ENCODE data around the gene MXD1.
"Not testable (repeated sequence)": the region's sequence is repeated elsewhere in the genome, so short reads cannot be mapped to it uniquely, and the experiment has no call there.

The MXD1 gene

DNA sequence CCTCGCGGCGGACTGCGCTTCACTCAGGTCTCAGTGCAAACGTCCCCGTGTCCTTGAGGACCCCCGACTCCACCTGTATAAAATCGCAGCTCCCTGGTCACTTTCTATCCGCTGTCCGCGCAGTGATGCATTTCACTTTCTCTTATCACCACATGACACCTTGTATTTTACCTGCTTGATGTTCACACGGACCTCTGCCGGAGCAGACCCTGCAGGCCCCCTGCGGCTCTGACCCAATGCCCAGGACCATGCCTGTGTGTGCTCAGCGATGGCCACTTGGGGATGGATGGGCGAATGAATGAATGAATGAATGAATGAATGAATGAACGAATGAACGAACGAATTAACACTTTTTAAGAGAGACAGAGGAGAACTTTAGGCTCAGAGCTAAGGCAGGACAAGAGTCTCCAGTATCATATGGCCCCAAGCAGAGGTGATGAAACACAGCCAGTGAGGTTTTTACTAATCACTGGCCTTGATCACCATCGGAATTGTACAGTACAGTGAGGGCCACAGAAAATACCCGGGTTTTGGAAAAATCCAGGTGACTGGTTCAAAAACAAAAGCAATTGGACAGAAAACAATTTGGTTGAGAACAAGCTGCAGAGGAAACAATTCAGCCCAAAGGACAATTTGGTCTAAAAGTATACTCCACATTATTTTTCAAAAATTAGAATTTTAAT lies 34.2 kb downstream of the MXD1 start:
- Histone ChIP-seq H3K27me3 (peaks cover 0 to 13% of the 10 kb centered on the region in 2 donors), H3K9me3 (no peaks in the 10 kb centered on the region), H3K27ac (no peak overlapping the region), H3K36me3 (no peaks in the 10 kb centered on the region), H3K4me1 (peaks cover 0 to 5% (median 2%) of the 10 kb centered on the region in 4 donors), H3K4me3 (no peak overlapping the region)
- TF ChIP-seq, protein P1, sequence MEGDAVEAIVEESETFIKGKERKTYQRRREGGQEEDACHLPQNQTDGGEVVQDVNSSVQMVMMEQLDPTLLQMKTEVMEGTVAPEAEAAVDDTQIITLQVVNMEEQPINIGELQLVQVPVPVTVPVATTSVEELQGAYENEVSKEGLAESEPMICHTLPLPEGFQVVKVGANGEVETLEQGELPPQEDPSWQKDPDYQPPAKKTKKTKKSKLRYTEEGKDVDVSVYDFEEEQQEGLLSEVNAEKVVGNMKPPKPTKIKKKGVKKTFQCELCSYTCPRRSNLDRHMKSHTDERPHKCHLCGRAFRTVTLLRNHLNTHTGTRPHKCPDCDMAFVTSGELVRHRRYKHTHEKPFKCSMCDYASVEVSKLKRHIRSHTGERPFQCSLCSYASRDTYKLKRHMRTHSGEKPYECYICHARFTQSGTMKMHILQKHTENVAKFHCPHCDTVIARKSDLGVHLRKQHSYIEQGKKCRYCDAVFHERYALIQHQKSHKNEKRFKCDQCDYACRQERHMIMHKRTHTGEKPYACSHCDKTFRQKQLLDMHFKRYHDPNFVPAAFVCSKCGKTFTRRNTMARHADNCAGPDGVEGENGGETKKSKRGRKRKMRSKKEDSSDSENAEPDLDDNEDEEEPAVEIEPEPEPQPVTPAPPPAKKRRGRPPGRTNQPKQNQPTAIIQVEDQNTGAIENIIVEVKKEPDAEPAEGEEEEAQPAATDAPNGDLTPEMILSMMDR (IDR thresholded peaks at IDR 0.05) = no peak
- no peak for DNase-seq
- intact Hi-C loops (cut with DNase I; ENCODE audit: low total_unique reads) = no loop called here

GRCh38 chr2:69950241-69950640 lies 35.3 kb downstream of the MXD1 start:
- Histone ChIP-seq H3K36me3 (no peaks in the 10 kb centered on the region), H3K4me3 (no peak overlapping the region)
- TF ChIP-seq, protein P1 (IDR thresholded peaks at IDR 0.05) = no peak

GRCh38 chr2:69950671-69951070 lies 35.8 kb downstream of the MXD1 start:
- H3K36me3 ChIP-seq; H3K27ac ChIP-seq; intact Hi-C loops (cut with DNase I; ENCODE audit: low total_unique reads); H3K4me3 ChIP-seq; H3K9me3 ChIP-seq; DNase-seq; H3K4me1 ChIP-seq: not testable (repeated sequence)
- peaks cover 0 to 13% of the 10 kb centered on the region in 2 donors for H3K27me3 ChIP-seq

More at GRCh38 chr2:69950241-69950640, 35.3 kb downstream of the MXD1 start:
- Histone ChIP-seq H3K9me3 (no peaks in the 10 kb centered on the region), H3K27me3 (peaks cover 0 to 13% of the 10 kb centered on the region in 2 donors), H3K27ac (no peak overlapping the region), H3K4me1 (peaks cover 0 to 5% (median 2%) of the 10 kb centered on the region in 4 donors)
- intact Hi-C loops (cut with DNase I; ENCODE audit: low total_unique reads) = no loop called here
- DNase-seq = no peak

- no peak for DNase-seq
- TF ChIP-seq, protein P1 (IDR thresholded peaks at IDR 0.05) = no peak
- intact Hi-C loops (cut with DNase I; ENCODE audit: low total_unique reads) = no loop called here
- peaks cover 0 to 5% (median 2%) of the 10 kb centered on the region in 4 donors for H3K4me1 ChIP-seq
- H3K9me3 ChIP-seq = no peaks in the 10 kb centered on the region
- H3K27me3 ChIP-seq = peaks cover 0 to 13% of the 10 kb centered on the region in 2 donors
- no peak overlapping the region for H3K4me3 ChIP-seq
- no peaks in the 10 kb centered on the region for H3K36me3 ChIP-seq
- H3K27ac ChIP-seq = no peak overlapping the region
Measured at GRCh38 chr2:69952336-69953115, 37.6 kb downstream of the MXD1 start.

GRCh38 chr2:69954084-69954483 lies 39.2 kb downstream of the MXD1 start:
- no peak overlapping the region for H3K4me3 ChIP-seq
- peaks cover 0 to 5% of the 10 kb centered on the region in 2 donors for H3K27me3 ChIP-seq
- intact Hi-C loops (cut with DNase I; ENCODE audit: low total_unique reads) = no loop called here
- no peak for DNase-seq
- H3K4me1 ChIP-seq = no peaks in the 10 kb centered on the region
- H3K36me3 ChIP-seq = no peaks in the 10 kb centered on the region
- TF ChIP-seq, protein P1 (IDR thresholded peaks at IDR 0.05) = no peak
- no peak overlapping the region for H3K27ac ChIP-seq
- H3K9me3 ChIP-seq = no peaks in the 10 kb centered on the region

- H3K4me3 ChIP-seq = no peak overlapping the region
- H3K36me3 ChIP-seq = no peaks in the 10 kb centered on the region
- peak in 1 of 2 donors; percentile 58 for DNase-seq
- H3K4me1 ChIP-seq = no peaks in the 10 kb centered on the region
- intact Hi-C loops (cut with DNase I; ENCODE audit: low total_unique reads) = no loop called here
- no peaks in the 10 kb centered on the region for H3K9me3 ChIP-seq
- TF ChIP-seq, protein P1 (IDR thresholded peaks at IDR 0.05) = no peak
- no peaks in the 10 kb centered on the region for H3K27me3 ChIP-seq
- H3K27ac ChIP-seq = no peak overlapping the region
Measured at GRCh38 chr2:69955029-69955428, 40.1 kb downstream of the MXD1 start.

All from tibial artery (tissue), 4 donors.